GM18520 (cell line): ENCODE measurements around the gene AK8.

Source experiments
- ATAC-seq: cut with Tn5 transposase; IDR thresholded peaks from one replicate; pipeline ENCODE4 v1.9.1; 2021; ENCODE audit not compliant: unreplicated experiment

AK8 gene, protein sequence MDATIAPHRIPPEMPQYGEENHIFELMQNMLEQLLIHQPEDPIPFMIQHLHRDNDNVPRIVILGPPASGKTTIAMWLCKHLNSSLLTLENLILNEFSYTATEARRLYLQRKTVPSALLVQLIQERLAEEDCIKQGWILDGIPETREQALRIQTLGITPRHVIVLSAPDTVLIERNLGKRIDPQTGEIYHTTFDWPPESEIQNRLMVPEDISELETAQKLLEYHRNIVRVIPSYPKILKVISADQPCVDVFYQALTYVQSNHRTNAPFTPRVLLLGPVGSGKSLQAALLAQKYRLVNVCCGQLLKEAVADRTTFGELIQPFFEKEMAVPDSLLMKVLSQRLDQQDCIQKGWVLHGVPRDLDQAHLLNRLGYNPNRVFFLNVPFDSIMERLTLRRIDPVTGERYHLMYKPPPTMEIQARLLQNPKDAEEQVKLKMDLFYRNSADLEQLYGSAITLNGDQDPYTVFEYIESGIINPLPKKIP

DNA sequence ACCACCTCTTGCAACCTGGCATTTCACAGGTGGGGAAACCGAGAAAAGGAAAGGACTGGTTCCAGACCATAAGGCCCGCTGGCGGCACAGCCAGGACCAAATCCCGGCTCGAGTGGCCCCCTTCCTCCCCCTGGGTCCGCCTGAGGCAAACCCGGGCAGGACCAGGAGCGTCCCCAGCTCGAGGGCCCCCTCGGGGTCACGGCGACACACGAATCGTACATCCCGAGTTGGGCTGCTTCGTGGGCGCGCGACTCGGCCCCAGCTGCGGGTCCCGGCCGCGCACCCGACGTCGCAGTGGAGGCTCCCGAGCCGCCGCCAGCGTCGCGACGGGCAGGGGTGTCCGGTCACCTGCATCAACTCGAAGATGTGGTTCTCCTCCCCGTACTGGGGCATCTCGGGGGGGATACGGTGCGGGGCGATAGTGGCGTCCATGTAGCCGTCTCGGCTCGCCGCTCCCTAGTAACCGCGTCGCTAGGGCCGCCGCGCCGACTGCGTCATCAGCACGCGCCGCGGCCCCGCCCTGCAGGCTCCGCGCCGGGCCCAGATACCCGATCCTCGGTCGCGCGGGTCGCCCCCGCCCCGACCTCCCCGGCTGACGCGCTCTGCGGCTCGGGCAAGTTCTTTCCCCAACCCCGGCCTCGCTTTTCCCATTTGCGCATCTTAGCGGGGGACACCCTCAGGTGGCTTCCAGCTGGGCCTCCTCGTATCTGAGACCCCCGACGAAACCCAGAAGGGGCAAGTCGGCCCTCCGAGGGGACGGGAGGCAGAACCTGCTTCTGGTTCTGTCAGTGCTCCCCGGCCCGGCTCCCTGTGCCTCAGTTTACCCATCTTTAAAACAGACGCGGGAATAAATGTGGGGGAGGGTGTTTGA lies at the start of gene AK8:
TSS of gene AK8 (minus strand) at position 461 of the 871 bp plus-strand sequence. CDS start at position 432, 29 bp downstream.
- ATAC-seq: peak; percentile 57

DNA sequence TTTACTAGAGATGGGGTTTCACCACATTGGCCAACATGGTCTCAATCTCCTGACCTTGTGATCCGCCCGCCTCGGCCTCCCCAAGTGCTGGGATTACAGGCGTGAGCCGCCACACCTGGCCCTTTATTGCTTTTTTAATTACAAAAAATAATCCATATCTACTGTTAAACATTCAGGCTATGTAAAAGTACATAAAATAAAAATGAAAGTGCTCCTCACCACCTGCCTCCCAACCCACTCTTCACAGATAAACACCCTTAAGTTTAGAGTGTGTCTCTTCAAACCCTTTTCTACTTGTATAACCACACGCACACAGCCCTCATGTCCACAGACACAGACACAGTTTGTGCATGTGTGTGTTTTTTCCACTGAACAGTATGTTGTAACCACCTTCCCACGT lies 49.6 kb upstream of the AK8 start:
- no peak for ATAC-seq

DNA sequence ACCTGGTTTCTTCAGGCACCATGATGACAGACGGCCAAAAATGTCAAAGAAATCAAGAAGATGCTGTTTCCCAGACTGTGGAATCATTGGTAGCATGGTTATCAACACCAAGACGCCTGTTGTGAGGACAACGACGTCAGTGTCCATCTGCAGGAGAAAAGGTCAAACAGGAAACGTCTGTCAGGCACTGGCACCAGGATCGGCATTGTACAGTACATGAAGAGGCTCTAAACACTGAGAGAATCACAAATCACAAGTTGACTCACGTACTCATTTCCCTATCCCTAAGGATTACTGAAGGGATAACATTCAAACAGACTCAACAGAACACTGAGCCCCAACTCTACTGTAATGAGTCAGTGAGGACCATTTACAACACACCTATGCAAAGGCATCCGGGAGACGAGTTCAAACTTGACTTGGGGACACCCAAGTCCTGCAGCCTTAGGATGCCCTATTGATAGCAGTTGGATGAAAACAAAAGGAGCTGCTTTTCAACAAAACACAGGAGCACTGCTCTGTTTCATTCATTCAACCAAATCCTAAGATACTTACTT lies 45.3 kb upstream of the AK8 start:
- no peak for ATAC-seq

DNA sequence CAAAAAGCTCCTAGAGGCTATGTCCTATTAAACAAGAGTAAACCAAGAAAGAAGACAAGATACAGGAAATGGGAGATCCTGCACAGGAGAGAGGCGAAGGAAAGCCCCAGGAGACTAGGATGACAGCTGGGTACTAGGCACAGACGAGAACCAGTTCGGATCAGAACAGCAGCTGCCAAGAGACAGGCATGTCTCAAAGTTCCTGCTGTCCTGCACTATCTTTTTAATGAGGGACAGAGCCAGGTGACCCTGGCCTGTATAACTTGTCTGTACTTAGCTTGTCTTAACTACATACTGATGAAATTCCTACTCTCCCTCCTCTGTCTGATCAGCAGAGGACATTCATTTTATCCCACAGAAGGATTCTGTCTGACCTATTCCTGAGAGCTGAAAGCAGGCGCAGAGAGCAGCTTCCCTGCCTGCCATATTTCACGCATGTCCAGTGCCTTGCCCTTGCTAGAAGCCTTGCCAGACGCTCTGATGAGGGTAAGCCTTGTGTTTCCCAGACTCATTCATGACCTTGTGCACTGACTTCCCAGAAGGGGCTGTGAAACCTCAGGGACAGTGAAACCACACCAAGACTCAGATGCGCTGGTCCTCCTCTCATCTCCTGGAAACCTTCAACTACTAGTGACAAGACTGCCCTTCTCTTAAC lies 41.7 kb upstream of the AK8 start:
- no peak for ATAC-seq

DNA sequence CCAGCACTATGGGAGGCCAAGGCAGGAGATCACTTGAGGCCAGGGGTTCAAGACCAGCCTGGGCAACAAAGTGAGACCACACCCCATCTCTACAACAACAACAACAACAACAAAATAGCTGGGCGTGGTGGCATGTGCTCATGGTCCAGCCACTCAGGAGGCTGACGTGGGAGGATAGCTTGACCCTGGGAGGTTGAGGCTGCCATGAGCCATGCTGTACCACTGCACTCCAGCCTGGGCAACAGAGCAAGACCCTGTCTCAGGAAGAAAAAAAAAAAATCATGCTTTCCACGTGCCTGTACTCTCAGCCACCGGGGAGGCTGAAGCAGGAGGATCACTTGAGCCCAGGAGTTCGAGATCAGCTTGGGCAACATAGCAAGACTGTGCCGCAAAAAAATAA lies 36.8 kb upstream of the AK8 start:
- no peak for ATAC-seq

DNA sequence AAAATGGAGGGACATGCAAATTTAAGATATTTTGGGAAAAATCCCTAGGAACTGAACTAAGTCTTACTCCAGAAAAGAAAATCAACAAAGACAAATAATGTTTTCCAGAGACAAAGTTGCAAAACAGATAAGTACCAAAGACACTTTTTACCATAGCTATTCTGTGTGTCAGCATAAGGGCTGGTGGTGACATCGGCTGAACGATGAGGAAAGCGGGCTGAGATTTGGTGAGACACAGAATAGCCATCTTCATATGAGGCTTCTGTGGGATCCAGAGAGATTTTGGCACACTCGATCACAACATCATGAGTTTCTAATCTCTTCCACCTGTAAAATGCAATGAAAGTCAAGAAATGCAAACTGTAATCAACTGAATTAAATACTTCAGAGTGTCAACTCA lies 34.0 kb upstream of the AK8 start:
- ATAC-seq: no peak

DNA sequence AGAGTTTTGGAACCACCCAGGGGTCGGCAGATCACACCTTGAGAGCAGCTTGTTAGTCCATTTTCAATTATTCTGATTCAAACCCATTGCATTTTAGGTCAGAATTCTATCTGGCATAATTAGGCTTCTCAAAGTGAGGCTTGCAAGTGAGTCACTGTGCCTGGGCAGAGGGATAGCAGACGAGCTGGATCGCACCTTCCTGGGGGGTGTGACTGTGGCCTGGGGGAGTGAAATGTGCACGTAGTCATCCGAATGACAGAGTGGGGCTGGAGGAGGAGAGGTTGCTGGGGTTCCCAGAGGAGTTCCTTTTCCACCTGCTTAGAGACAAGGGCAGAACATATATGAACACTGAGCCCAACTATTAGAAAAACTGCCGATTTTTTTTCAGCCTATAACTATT lies 32.3 kb upstream of the AK8 start:
- no peak for ATAC-seq

DNA sequence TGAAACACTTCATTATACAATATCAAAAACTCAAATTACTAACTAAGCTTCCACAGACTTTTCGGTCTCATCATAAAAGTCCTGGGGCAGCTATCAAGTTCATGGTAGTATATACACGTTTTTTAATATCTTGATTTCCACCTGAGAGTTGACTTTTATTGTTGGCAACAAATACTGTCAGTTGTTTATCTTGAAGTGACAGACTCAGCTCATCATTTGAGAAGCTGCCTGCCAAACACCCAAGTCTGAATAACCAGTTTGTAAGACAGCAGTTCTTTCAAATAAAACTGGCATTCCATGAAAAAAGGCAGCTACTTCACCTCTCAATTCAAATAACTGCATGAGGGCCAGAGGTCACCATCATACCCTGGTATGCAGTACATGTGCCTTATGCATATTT lies 31.2 kb upstream of the AK8 start:
- no peak for ATAC-seq

DNA sequence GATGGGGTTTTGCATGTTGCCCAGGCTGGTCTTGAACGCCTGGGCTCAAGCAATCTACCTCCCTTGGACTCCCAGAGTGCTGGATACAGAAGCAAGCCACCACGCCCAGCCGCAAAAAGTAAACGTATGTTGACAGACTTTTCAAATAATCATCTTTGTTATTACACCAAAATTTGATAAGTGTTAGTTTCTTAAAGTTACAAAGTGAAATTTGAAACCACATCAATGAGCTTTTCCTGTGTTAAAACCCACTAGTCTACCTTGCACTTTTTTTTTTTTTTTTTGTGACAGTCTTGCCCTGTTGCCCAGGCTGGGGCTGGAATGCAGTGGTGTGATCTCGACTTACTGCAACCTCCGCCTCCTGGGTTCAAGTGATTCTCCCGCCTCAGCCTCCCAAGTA lies 30.6 kb upstream of the AK8 start:
- ATAC-seq: no peak

DNA sequence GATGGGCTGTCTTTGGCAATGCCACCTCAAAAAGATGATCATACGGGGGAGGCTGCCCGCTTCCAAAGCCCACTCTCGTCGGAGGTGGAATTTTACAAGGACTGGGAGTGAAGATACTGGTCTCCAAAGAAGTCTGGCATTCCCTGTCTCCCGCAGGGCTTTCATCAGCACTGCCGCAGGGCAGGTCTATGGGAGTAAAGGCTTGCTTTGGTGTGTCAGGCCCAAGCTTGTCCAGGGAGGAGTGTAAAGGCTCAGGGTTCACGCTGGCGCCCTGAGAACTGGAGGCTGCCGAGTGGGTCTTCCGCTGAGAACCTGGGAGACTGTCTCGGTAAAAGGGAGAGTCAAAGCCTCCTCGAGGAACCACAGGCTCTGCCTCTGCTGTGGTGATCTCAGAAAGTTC lies 27.6 kb upstream of the AK8 start:
- ATAC-seq: no peak

DNA sequence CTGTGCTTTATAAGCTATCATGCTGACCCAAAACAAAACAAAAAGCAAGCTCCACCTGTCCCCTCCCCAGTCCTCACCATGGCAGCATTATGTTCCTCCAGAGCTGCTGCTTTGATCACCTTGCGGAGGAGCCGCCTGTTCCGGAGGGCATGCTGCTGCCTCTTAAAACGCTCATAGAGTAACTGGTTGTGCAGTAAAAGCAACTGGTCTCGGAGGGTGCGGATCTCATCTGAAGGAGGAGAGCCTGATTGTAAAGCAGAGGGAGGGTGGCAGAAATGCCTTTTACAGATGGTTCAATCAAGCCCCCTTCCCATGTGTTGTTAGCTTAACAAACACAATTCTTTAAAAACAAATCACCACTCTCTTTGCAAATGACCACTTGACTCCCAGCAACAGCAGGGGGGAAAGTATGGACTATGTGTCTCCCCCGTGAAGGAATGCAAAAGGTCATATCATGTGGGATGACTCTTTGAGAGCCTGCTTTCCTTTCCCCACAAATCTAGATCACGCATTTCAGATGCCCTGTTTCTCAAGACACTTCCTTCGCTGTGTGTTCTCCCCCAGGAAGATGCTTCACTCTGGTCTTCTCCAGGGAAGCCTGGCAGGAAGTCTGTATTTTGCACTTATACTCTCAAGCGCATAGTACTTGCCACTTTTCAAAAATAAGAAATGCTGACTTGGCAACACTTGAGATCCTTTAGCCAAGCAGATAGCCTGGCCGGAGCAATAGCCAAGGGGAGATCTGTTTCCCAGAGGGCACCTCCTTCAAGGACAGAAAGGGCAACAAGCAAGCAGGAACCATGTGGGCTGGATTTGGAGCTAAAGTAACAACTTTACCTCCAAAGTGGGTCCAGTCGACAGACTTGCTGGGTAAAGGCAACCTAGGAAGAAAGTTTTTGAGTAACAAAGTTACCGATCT lies 25.7 kb upstream of the AK8 start:
- ATAC-seq: no peak

DNA sequence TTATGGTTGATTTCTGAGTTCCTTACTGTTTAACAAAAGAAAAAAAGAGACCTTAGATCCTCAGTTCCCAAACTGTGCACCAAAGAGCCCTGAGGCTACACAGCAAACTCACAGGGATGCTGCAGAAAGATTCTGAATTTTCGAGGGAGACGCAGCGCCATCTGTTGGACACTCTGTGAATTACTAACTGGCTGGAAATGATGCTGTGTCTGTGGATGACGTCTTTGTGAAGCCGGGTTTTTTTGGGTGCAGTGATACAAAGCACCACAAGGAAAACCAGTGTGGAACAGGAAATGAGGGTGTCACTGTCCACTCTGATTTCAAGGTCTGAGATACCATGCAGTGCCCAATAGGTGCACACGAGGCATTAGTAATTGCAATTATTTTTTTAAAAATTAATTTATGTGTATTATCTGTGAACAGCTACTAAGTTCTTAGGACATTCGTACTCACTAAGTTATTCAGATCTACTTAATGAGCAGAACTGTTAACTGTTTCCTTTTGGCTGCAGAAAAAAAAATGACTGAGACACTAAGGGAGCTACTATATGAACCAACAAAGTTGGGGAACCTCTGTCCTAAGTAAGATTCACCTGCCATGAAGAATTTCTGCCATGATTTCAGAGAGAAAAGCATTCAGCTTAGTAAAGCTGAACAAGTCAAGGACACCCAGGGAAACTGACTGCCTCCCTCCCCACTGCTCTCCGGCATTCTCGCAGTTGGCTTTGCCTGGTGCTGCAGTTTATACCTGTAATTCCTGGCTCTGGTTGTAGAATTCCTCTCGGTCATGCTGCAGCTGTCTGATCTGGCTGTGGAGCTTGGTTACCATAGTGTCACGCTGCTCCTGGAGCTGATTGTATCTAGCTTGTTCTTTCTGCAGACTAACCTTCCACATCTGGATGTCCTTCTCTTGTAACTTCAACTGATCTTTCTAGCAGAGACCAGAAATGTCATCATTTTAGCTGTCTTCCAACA lies 24.1 kb upstream of the AK8 start:
- ATAC-seq: no peak

DNA sequence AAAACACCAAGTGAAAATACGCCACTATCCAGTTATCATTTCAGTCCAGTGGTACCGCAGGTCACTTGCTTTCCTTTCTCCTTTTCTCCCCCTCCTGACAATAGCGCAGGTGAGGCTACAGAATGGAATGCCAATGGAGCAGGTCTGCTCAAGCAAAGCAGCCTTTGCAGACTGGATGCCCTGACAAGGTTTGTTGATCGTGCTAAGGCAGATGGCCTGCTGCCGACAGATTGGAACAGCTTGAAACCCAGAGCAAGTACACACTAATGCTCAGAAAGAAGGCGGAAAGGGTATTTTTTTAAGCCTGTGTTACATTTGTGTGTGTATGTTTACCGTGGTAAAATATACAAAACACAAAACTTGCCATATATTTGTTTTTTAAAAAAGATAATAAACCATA lies 20.0 kb upstream of the AK8 start:
- no peak for ATAC-seq

DNA sequence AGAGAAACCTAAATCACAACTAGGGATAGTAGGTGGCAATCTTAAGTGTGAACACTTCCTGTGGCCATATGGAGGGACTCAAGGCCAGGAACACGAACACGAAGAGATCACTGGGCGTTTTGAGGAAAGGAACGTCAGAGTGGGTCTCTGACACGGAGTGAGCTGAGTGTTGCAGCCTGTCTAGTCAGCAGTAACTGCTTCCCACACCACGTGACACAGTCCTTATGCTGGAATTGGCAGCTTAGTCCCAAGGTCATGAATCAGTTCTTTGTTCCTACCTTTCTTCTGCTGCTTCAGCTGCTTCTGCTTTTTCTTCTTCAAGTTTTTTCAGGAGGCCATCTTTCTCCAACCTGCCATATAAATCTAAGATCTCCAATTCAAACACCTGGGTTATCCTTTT lies 18.8 kb upstream of the AK8 start:
- ATAC-seq: no peak

DNA sequence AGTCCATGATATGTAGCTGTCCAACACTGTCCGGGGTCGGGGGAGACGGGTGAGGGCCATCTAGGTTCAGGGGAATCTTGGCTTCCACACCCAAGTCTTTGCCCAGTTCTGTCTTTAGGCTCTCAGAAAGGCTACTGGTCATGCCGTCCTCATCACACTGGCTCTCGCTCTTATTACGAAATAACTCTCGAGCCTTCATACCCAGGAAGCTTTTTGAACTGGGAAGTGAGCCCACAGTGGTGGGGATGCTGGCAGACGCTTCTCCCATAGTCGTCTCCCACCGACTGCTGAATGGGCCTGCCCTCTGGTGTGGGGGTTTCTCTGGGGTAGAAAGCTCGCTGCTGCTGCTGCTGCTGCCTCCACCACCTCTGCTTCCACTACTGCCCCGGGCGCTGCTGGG lies 18.2 kb upstream of the AK8 start:
- ATAC-seq: no peak

DNA sequence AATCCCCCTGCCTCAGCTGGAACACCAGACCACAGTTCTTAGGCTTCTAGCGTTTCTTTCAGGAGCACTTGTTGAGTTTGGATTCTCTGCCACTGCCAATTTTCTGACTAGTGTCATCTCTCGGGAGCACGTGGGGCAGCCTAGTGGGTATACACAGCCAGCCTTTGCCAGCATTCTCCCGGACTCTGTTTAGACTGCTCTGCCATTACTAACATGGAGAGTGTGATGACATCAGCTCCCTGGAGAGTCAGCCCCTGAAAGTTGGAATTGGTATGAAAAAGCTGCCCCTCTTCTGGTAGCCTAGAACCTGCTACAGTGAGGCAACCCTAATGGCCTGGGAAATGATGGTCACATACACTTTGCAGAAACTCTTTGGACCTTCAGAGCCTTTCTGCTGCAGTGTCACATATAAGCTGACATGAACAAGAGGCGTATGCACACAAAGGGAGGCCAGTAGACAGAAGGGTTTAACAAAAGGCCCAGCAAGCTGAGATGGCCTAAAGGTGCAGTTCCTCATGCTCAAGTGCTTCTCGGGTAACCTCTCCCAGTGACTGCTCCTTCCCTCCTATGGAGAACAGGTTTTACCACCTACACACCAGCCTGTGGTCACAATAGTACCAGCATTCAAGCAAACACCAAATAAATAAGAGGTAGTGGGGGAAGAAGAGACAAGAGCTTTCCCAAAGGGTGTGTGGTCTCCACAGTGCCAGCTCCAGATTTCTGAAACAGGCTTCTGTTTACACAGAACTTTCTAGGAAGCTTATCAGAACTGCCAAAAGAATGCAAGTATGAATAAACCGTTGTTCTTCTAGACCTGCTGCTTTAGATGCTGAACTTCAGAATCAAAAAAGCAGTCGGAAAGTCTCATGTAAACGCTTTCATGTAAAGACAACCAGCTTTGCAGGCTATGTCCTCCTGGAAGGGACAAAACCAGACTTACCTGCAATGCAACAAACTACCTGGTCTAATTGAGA lies 17.1 kb upstream of the AK8 start:
- ATAC-seq: no peak

DNA sequence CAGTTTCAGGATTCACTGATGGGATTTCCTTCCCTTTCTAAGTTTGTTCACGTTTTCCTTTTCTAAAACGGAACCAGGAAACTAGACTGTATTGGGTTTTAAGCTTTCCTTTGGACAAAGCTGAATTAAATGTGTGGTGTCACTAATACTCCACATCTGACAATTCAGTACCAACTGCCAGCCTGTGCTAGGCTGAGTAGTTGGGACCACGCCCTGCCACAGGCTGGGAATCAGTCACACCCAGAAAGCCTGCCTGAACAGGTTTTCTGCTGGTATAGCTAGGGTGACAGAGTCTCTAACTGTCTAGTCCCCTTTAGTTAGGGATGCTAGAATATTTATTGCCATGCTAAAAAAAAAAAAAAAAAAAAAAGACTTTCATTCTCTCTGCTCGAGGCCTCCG lies 16.3 kb upstream of the AK8 start:
- no peak for ATAC-seq

DNA sequence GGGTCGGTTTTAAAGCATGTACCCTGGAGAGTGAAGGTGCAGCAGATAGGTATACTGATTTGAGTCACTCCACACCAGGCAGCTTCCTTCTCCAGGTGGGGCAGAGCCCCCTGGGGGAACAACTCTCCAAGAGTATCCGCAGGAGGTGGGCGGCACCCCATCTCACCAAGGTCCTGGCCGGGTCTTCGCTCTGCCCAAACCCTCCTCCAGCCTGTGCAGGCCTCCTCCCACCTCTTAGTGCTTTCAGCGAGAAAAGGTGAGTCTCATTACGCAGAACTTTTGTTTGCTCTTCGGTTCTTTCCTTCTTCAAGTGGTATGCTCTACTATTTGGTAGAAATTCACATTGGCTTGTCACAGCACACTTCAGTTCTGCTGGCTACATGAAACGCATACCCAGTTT lies 14.3 kb upstream of the AK8 start:
- no peak for ATAC-seq
